GM13976 (cell line): ENCODE measurements around the gene ADRA2B.

ENCODE experiments used
- DNase-seq: peaks from one replicate; pipeline ENCODE4 v3.0.0; 2012; ENCODE audit warnings: low spot score
- in situ Hi-C: fragments of 300-500 bp; cut with MboI; formaldehyde crosslinking; loops from one replicate; pipeline ENCODE4 v1.12.0; 2022; ENCODE audit warnings: low sequenced_read_pairs, mixed read lengths, inconsistent platforms; ENCODE audit not compliant: unreplicated experiment
- TF ChIP-seq, protein P1 (sequence below): IDR thresholded peaks from 2 replicates; pipeline ENCODE4 v1.5.1; 2012; ENCODE audit warnings: borderline replicate concordance, mild to moderate bottlenecking; ENCODE audit not compliant: insufficient read depth; ENCODE audit errors: extremely low read depth, missing control alignments, control extremely low read depth

ADRA2B gene

DNA sequence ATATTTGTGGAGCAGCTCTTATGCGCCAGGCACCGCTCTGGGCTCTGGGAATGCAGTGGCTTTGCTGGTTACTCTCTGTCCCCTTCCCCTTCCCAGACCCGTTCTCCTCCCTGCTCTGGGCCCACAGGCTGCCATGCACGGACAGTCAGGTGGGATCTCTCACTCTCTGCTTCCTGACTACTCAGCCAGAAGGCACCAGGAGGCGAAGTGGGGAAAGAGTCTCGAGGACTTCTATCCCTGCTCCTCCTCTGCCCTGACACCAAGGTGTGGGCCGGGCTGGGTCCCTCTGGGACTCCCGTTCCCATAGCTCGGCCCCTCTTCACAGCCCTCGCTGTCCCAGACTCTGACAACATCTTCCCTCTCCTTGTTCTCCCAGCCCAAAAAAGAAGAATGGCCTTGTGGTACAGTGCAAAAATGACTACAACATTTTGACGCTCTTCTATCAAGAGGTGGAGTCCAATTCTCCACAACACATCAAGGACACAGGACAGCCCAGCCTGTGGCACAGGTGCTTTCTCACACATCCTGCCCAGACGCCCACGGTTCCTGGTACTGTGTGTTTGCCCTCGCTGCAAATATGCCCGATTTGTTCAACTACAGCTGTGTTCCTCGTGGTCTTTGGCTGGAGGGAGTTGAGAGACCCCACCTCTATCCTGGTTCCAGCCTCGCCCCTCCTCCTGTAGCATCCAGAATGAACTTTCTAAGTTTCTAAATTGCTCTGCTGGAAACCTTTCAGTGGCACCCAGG is 42.9 kb upstream of the ADRA2B start:
- in situ Hi-C loops = no loop called here
- TF ChIP-seq, protein P1, sequence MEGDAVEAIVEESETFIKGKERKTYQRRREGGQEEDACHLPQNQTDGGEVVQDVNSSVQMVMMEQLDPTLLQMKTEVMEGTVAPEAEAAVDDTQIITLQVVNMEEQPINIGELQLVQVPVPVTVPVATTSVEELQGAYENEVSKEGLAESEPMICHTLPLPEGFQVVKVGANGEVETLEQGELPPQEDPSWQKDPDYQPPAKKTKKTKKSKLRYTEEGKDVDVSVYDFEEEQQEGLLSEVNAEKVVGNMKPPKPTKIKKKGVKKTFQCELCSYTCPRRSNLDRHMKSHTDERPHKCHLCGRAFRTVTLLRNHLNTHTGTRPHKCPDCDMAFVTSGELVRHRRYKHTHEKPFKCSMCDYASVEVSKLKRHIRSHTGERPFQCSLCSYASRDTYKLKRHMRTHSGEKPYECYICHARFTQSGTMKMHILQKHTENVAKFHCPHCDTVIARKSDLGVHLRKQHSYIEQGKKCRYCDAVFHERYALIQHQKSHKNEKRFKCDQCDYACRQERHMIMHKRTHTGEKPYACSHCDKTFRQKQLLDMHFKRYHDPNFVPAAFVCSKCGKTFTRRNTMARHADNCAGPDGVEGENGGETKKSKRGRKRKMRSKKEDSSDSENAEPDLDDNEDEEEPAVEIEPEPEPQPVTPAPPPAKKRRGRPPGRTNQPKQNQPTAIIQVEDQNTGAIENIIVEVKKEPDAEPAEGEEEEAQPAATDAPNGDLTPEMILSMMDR = no peak
- DNase-seq = peak; percentile 37

DNA sequence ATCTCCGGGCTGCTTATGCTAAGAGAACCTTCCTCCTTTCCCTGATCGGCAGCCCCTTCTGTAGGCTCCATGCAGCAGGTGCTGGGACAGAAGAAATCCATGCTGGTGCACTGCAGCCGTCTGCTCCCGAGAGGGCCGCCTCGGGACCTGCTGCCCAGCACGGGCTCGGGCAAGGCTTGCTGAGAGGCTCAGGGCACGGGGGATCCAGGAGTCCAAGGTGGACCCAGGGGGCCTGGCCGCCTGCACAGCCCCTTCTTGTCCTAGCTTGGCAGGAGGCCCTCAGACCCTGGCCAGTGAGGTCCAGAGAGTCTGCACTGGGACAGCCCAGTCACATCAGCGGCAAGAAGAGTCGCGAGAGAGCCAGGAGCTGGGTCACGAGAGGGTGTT is 42.2 kb upstream of the ADRA2B start:
- in situ Hi-C loops = no loop called here
- TF ChIP-seq, protein P1 = no peak

DNA sequence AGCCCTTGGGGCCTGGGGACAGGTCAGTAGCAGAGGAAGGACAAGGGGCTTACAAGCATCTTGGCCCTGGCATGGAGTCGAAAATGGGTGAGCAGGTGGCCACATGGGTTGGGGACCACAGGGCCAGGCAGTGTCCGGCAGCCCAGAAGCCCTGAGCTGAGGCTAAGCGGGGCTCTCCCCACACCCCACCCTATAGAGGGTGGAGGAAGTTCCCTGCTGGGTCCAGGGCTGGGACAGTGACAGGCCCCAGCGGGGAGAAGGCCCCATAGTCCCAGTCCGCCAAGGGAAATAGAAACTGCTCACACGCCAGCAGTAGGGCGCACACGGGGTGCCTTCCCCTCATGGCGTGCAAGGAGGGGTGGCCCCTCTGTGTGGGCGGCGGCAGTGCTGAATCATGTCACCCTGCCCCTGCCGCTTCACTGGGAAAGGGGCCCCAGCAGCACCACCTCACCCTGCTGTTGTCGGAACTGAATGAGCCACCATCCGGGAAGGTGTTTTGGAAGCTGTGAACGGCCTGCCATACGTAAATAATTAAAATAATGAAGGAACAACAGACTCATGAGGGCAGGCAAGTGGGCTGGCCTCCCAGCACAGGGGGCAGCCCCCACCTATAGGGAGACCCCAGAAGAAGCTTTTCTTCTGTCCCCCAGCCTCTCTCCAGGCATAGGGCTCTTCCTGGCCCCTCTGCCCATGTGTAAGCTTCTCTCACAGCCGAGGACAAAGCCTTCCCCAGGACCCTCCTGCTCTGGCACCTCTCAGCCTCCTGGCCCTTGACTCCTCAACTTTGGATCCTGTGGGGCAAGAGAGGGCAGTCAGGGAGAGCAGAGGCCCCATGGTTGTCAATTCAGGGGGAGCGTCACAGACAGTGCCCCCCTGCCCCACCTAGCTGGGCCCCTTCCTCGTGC is 41.5 kb upstream of the ADRA2B start:
- in situ Hi-C loops = no loop called here
- TF ChIP-seq, protein P1 = no peak
- DNase-seq = peak; percentile 88

More for the DNA sequence above, 42.2 kb upstream of the ADRA2B start:
- peak; percentile 46 for DNase-seq

DNA sequence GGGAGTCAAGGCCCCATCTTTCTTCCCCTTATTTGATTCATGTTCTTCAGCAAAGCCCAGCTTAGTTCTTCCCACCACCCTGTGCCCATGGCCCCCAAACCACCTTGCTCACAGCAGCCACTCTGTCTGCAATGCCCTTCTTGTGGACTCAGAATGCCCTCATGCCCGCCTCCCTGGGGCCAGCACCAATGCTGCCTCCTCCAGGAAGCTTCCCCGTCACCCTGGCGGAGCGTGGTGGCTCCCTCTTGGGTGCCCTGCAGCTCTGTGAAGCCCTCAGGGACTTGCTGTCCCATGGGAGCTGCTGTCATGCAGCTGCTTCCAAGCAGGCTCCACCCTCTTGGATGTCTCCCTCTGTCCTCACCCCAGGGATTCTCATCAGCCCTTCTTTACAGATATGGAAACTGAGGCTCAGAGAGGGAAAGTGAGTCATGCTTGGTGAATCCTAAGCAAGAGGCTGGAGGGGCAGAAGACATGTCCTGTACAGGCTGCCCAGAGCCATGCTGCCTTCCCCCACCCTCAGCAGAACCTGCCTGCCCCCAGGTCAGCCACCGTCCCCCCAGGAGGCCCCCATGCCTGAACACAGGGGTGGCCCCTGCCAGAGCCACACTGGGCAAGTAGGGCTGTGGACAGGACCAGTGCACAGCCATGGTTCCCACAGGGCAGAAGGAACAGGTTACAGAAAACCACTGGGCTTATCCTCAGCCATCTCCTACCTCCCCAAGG is 40.7 kb upstream of the ADRA2B start:
- in situ Hi-C loops = no loop called here
- peak; percentile 61 for DNase-seq
- TF ChIP-seq, protein P1 = no peak

DNA sequence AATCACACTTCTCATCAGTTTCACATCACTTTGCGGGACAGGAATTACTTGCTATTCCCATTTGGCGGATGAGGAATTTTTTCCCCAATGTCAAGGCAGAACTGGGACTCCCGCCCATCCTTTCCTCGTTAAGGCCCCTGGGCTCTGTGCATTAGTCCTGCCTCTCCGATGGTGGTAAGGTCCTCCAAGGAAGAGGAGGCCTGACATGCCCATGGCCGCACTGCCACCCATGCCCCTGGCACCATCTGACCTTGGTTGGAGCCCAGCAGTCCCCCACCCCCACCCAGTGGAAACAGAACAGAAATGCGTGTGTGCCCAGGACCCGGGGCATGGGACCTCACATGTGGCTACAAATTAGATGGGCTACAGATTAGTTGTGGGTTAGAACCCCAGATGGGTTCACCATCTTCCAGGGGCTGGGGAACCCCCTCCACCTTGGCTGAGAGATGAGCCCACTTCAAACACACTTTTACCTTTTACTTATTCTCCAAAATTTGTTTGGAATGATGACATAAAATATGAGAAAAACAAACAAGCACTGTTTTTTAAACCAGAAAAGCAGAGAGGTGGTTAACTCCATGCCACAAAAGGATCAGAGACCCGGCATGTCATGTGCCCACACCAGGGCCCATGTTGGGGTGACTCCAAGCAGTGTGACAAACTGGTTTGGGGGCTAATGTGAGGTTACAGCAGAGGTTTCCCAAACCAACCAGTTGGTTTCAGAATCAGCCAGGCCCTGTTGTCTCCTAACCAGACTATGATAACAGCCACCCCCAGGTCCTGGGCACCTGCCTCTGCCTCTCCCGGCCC is 39.8 kb upstream of the ADRA2B start:
- TF ChIP-seq, protein P1 = no peak
- peak; percentile 44 for DNase-seq
- in situ Hi-C loops = no loop called here
